PC-9 (cell line): ENCODE data around the gene NGEF.

Experiments
- EZH2 ChIP-seq: fragments of 200-600 bp; sonication (generic); IDR thresholded peaks from 2 replicates; pipeline ENCODE4 v1.8.0; 2017; ENCODE audit warnings: antibody characterized with exemption, low read depth
- TF ChIP-seq, protein P1 (sequence below): fragments of 200-600 bp; sonication (generic); conservative IDR thresholded peaks from 2 replicates; pipeline ENCODE4 v1.6.1; 2017; ENCODE audit warnings: mixed run types, antibody characterized with exemption, mild to moderate bottlenecking, moderate library complexity

DNA sequence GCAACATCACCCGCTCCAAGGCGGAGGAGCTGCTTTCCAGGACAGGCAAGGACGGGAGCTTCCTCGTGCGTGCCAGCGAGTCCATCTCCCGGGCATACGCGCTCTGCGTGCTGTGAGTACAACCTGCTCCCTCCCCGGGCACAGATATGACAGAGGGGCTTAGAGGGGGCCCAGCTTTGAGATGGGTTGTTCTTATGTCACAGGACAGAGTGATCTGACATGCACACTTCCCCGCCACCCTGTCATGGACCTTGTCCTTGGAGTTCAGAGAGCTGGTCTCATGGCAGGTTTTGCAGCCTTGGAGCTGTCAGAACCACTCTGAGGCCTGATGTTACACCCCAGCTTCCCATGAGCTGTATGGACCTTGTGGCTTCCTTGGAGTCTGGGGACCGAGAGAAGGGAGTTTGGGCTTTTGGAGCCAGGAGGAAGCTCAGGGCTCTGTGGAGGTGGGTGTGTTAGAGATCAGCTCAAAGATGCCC, 47.5 kb upstream of the NGEF start:
- TF ChIP-seq, protein P1, sequence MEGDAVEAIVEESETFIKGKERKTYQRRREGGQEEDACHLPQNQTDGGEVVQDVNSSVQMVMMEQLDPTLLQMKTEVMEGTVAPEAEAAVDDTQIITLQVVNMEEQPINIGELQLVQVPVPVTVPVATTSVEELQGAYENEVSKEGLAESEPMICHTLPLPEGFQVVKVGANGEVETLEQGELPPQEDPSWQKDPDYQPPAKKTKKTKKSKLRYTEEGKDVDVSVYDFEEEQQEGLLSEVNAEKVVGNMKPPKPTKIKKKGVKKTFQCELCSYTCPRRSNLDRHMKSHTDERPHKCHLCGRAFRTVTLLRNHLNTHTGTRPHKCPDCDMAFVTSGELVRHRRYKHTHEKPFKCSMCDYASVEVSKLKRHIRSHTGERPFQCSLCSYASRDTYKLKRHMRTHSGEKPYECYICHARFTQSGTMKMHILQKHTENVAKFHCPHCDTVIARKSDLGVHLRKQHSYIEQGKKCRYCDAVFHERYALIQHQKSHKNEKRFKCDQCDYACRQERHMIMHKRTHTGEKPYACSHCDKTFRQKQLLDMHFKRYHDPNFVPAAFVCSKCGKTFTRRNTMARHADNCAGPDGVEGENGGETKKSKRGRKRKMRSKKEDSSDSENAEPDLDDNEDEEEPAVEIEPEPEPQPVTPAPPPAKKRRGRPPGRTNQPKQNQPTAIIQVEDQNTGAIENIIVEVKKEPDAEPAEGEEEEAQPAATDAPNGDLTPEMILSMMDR: no peak
- TF ChIP-seq EZH2: no peak
